Measurements from ENCODE around the gene DNAJC30.
"Not testable (repeated sequence)": the region's sequence is repeated elsewhere in the genome, so short reads cannot be mapped to it uniquely, and the experiment has no call there.

DNAJC30 gene

DNA sequence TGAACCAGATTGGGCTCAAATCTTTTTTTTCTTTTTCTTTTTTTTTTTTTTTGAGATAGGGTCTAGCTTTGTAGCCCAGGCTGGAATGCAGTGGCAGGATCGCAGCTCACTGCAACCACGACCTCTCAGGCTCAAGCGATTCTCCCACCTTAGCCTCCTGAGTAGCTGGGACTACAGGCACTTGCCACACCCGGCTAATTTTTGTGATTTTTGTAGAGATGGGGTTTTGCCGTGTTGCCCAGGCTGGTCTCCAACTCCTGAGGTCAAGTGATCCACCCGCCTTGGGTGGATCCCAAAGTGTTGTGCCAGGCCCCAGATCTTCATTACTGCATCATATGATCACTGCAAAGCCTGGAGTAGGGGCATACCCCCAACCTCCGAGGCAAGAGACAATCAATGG is 2.8 kb downstream of the DNAJC30 start:
- DNase-seq (ENCODE audit: low read depth): no peak
- H3K4me3 ChIP-seq (ENCODE audit: low read depth, low read length): no peak overlapping the region
- TF ChIP-seq, protein P1, sequence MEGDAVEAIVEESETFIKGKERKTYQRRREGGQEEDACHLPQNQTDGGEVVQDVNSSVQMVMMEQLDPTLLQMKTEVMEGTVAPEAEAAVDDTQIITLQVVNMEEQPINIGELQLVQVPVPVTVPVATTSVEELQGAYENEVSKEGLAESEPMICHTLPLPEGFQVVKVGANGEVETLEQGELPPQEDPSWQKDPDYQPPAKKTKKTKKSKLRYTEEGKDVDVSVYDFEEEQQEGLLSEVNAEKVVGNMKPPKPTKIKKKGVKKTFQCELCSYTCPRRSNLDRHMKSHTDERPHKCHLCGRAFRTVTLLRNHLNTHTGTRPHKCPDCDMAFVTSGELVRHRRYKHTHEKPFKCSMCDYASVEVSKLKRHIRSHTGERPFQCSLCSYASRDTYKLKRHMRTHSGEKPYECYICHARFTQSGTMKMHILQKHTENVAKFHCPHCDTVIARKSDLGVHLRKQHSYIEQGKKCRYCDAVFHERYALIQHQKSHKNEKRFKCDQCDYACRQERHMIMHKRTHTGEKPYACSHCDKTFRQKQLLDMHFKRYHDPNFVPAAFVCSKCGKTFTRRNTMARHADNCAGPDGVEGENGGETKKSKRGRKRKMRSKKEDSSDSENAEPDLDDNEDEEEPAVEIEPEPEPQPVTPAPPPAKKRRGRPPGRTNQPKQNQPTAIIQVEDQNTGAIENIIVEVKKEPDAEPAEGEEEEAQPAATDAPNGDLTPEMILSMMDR (IDR thresholded peaks at IDR 0.05; ENCODE audit: insufficient read depth, low read depth, low read length, missing control alignments): no peak

DNA sequence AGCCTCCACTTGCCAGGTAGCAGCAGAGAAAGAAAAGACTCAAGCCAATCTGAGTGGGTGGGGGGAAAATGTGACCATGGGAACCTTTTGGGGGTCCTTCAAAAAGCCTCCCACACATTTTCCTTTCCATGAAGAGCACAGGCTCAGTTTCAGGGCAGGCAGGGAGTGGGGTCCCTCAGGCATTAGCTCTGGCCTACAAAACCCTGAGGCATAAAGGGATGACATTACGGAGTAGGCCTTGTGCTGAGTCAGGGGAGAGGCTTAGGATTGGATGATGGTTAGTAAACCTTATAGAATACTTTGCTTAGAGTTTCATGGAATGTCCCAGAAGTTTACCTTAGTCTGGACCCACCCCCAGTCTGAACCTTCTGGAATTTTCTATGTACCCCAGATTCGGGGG is 3.5 kb downstream of the DNAJC30 start:
- DNase-seq (ENCODE audit: low read depth): no peak
- no peak overlapping the region for H3K4me3 ChIP-seq (ENCODE audit: low read depth, low read length)
- TF ChIP-seq, protein P1 (IDR thresholded peaks at IDR 0.05; ENCODE audit: insufficient read depth, low read depth, low read length, missing control alignments): no peak

DNA sequence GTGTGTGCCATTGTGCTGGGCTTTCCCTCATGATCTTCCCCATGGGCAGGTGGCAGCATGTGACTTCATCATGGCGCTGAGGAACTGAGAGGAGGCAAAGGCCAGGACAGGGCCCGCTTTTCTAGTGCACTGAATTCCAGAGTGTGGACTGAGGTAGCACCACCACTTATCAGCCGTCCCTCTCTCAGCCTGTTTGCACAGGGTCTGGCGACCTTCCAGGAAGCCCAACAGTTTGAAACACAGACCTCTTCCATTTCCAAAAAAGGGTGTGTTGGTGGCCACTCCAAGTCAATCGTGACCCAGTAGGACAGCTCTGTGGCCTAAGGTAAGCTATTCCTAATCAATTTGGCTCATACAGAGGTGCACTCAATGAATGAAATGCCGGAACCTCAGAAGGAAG is 4.4 kb downstream of the DNAJC30 start:
- H3K4me3 ChIP-seq (ENCODE audit: low read depth, low read length): no peak overlapping the region
- TF ChIP-seq, protein P1 (IDR thresholded peaks at IDR 0.05; ENCODE audit: insufficient read depth, low read depth, low read length, missing control alignments): no peak
- no peak for DNase-seq (ENCODE audit: low read depth)

DNA sequence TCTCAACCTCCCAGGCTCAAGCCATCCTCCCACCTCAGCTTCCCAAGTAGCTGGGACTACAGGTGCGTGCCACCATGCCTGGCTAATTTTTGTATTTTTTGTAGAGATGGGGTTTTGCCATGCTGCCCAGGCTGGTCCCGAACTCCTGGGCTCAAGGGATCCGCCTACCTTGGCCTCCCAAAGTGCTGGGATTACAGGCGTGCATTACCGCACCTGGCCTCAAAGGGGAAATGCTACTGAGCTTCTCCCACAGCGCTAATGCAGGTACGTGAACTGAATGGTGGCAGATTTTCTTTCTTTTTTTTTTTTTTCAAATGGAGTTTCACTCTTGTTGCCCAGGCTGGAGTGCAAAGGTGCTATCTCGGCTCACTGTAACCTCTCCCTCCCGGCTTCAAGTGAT is 7.2 kb downstream of the DNAJC30 start:
- DNase-seq (ENCODE audit: low read depth); H3K4me3 ChIP-seq (ENCODE audit: low read depth, low read length): not testable (repeated sequence)

DNA sequence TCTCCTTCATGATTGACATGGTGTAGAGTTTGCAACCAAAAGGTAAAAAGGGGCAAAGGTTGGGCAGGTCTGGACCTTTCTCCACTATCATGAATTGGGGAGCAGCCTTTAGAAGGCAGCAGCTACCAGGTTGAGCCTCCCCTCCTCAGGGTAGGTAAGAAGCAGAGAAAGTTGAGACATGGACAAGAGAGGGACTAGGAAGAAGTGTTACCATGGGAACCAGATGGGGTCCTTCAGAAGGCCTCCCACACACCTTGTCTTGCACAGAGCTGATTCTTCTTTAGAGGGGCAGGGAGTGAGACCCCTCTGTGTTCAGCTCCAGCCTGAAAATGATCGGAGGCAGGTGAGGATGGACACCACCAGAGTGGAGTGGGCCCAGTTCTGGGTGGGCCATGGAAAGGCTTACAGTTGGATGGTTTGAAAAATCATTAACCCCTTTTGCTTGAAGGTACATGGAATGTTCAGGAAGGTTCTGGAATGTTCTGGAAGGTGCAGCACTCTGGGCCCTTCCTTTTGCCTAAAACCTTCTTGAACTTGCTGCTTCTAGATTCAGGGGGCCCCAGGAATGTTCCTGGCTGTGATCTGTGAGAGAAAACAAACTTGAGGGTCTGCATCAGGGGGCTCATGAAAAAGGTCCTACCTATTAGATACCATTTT is 8.7 kb downstream of the DNAJC30 start:
- TF ChIP-seq, protein P1 (IDR thresholded peaks at IDR 0.05; ENCODE audit: insufficient read depth, low read depth, low read length, missing control alignments): no peak
- no peak for DNase-seq (ENCODE audit: low read depth)
- no peak overlapping the region for H3K4me3 ChIP-seq (ENCODE audit: low read depth, low read length)

DNA sequence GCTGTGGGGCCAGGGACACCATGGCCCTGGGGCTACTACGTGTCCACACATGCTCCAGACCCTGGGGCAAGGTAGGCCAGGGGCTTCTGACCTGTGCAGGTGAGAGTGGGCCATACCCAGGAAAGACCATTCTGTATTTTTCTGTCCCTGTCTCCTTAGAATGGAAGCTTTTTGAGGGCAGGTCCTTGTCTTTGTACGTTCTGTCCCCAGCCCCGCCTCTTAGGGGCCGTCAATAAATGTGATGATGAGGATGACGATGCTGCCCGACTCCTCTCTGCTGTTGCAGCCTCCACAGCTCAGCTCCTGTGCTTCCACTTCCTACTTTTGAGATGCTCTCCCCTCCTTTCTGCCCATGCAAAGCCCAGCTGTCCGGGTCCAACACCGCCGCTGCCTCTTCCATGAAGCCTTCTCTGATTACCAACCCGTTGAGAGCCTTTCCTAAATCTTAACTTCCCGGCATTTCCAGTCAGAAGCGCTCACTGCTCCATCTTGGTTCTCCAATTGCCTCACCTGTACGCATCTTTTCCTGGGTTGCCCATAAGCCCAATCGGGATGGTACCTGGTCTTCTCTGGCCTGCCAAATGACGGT is 11.3 kb downstream of the DNAJC30 start:
- TF ChIP-seq, protein P1 (IDR thresholded peaks at IDR 0.05; ENCODE audit: insufficient read depth, low read depth, low read length, missing control alignments): no peak
- no peak overlapping the region for H3K4me3 ChIP-seq (ENCODE audit: low read depth, low read length)
- no peak for DNase-seq (ENCODE audit: low read depth)

DNA sequence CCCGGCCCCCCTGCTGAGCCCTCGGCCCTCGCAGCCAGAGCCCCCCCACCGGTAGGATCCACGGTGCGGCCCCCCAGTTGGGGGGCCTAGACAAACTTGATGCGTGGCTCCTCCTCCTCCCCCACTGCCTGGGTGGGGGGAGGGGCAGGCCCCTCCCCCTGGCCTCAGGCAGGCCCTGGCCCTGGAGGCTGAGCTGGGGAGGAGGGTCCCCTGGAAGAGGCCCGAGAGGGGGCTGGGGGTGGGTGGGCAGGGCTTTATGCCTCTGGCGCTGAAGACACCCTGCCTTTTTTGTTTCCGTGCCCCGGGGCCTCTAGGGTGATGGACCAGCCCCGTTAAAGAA is 12.0 kb downstream of the DNAJC30 start:
- TF ChIP-seq, protein P1 (IDR thresholded peaks at IDR 0.05; ENCODE audit: insufficient read depth, low read depth, low read length, missing control alignments): no peak
- no peak overlapping the region for H3K4me3 ChIP-seq (ENCODE audit: low read depth, low read length)
- no peak for DNase-seq (ENCODE audit: low read depth)

Measured in GM12865 (cell line).